NCI-H2171 treated with DMSO at 0.1 percent for 48 hours (cell line): ENCODE data around the gene FANCG.

Source experiments
- DNase-seq: peaks from one replicate; lab custom pipeline; 2025; lab: John Stamatoyannopoulos, UW

Gene FANCG

DNA sequence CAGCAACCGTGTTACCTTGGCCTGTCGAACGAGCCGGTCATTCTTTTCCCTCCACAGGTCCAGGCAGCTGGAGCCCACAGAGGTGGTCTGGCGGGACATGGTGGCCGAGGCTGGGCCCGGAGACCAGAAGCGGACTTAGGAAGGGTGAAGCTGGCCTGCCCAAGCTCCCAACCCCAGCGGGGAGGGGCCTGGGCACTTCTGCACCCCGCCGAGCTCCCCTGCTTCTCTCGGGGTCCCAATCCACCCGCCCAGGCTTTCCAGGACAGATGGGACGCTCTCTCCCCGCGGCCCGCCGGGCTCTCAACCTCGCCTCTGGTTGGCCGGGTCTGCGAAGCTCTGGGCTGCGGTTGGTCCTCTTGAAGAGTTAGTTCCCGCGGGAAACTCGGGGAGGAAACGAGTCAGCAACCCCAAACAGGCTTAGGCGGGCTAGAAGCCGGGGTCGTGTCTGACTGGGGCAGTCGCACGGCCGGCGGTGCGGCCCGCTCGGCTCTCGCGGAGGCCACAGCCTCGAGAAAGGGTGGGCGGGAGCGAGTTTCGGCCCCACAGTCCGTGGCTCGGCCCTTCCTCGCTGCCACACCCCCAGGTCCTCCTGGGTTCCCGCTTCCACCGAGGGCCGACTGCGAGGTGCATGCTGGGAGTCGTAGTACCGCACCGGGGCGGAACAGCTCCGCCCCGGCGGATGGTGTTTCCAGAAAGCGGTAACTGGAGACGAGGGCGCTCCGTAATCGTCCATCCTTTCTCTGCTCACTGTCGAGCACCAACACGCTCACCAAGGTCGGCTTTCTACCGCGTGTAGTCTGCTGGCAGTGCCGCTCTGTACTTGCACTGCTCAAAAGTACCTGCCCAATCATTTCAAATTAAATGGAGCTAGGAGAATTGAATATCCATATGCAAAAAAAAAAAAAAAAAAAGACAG is at the start of gene FANCG:
TSS of gene FANCG (minus strand) at position 517 of the 916 bp plus-strand sequence. CDS start at position 99, 418 bp downstream.
- DNase-seq, result peak; percentile 87

DNA sequence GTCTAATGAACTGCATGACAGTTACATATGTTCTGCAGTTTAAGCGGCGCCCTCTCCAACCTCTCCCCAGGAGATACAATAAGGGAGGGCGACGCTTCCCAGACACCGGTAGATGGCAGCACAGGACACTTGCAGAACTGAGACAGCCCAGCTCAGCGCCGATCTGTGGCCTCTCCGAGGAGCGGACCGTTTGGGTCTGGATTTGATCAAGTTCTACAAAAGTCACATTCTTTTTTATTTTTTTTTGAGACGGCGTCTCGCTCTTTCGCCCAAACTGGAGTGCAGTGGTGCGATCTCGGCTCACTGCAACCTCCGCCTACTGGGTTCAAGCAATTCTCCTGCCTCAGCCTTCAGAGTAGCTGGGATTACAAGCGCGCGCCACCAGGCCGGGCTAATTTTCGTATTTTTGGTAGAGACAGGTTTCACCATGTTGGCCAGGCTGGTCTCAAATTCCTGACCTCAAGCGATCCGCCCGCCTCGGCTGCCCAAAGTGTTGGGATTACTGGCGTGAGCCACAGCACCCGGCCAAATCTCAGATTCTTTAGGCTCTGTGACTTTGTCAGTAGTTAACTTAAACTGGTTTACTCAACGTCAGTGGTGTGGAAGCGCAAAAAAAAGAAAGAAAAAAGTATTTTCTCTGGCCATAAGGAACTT is 37.3 kb upstream of the FANCG start:
- peak; percentile 81 for DNase-seq

DNA sequence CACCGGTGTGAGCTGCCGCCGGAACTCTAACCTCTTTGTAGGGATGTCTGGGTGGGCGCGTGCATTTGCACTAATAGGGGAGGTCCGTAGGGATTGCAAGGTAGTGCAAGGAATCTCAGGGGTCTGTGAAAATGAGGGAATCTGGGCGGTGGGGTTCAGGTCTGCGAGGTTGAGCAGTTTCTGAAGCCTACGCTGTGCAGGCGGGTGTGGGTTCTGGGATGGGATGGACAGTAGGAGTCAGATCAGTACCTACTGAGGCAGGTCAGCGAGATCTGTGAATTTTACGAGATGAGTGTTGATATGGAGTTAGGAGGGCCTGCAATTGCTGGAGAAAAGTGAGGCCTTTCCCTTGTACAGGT is 36.8 kb upstream of the FANCG start:
- no peak for DNase-seq

DNA sequence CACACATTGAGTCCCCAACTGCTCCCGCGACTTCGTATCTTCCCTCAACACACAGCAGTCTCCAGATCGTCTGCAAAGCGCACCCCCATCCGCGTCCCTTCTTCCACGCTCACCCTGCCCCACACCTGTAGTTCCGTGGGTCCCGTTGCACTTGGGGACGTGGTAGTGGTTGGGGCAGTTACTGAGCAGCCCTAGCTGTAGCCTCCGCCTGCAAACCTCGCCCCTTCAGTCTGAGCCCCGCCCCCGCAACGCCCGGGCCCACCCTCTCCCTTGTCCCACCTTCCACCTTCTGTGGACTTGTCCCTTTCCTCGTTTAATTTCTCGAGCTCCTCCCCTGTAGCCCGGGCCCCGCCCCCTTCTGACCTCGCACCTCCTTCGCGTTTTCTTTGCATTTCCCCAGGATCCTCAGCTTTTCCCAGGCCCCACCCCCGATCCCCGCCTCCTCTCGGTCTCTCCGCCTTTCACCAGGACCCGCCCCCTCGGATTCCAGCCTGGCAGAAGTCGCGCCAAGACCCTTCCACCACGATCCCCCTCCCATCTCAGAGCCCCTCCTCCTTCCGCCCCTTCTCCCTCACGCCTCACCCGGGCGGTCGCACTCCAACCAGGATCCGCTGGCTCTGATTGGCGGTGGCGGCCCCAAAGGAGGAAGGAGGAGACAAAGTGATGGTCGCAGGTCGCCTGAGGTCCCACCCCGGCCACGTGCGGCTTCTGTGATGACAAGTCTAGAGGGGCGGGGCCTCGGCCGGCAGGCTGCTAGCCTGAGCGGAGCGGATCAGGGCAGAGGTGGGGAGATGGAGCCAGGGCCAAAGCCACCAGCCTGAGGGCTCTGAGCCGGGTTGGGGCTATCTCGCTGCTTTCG is 36.2 kb upstream of the FANCG start, which contains the start of gene ATOSB:
TSS of gene ATOSB (minus strand) at position 183 of the 859 bp plus-strand sequence. CDS start 7,588 bp downstream, outside the sequence.
- DNase-seq, result peak; percentile 89

DNA sequence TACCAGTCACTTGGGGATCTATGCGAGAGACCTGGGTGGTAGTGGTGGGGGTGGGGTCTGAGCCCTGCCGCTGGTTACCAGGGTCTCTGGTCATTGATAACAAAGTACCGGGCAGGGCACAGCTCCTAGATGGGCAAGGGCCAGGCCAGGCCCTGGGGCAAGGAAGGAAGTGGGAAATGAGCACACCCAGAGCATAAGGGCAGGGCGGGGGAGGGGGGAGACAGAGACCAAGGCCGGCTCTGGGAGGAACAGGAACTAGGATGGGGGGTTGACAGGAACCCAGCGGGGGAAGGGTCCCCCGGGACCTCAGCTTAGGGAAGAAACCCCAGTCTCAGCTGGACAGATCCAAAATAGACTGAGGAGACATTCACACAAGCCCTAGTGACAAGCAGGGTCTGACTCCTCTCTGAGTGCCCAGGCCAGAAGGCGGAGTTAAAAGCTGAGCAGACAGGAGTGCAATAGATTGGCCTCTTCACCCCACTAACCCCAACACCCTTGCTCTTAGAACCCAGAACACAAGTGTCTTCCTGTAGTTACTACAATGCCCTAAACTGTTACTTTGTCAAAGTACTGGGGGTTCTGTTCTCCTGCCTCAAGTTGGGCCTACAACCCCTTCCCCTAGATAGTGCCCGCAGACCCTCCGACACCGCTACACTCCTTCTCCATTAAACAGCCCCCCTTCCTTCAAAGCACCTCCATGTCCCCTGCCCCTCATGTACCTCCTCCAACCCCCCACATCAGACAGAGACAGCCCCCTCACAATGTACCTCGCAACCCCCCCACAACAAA is 35.3 kb upstream of the FANCG start:
- no peak for DNase-seq

DNA sequence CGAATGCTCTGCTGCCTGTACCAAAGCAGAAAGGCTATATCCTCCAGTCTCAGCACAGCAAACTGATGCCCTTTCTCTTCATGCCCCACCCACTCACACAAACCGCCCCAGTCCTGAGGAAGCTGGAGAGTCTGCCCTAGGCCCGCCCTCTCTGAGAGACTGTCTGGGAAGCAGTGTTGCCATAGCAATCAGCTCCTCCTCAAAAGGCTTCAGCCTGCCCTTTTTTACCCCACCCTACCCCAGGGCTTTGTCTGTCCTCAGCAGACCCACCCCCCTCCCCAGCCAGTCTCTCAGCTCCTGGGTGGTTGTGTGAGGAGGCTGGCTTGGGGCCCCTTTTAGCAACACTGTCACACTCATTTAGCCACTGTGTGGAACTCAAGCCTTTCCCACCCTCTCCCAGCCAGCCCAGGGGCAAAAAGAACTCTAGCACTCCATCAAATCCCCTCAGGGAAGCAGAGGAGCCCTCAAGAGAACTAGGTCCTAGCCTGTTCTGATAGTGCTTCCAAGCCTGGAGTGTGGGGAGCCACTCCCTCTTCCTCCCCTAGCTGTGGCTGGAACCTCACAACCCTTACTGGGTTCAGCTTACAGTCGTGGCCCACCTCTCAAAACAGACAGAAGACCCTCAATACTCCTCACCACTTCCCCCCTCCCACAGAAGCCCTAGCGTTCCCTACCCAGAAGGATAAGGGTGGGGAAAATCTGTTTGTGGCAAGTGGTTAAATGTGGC is 34.5 kb upstream of the FANCG start:
- no peak for DNase-seq

DNA sequence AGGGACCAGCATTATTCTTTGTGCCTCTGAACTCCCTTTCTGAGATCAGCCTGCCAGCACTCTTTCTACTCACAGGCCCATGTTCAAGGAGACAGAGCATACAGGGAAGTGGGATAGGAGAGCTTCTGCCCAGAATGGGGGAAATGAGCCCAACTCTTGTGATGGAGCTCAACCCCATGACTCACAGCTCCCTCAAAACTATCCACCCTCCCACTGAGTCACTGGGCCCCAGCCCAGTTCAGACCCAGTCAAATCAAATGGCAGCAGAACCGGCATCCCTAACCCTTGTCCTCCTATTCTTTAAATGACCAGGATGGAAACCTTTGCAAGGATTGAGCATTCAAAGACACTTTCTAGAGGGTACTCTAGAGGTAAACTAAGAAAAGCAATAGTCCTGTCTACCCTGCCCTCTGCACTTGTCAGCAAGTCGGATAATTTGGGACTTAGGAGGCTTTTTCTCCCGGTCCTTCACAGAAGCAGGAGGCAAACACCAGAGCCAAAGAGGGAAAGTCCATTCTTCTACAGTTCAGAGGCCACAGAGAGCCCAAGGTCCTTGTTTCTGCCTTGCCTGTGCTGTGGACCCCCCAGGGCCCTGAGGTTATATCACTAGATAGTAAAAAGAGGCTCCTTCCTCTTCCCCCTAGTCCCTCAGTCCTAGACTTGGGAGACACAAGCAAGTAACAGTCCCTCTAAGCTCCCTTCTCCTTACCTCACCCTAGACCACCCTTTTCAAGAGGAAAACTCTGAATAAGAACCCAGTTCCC is 32.7 kb upstream of the FANCG start:
- DNase-seq, result no peak

DNA sequence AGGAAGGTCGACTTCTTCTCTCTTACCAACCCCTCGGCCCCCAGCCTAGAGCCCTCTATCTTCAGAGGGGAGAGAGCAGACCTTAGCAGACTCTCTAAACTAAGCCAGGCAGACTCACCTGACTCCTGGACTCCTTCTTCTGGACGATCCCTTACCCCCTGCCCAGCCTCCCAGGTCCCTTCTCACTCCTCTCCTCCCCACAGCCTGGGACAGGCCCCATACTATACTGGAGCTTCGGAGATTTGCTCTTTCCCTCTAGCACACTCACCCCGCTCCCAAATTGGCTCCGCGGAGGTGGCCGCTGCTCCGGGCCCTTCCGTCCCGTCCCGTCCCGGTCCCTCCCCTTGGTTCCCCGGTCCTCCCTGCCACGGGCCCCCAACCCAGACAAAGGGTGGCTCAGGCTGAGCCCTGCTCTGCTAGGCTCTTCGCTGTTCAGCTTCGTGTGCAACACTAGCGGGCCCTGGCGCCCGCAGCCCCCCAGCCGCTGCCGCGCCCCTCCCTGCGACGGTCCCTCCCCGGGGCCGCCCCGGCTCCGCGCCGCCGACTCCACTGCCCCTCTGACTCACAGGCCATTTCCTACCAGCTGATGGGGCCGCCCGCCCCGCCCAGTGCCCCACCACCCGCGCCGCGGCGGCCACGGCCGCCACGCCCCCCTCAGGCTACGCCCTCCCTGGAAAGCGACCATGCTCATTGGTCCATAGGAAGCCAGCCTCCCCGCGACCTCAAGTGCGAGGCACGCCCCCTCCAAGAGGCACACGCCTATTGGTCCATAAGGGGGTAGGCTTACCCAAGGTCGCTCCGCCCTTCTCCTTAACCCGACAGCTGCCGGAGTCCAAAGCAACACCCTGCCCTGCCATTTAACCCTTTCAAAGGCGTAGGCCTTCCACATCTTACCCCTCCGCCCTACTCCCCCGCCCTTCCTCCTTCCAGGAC is 31.5 kb upstream of the FANCG start:
- DNase-seq, result peak; percentile 85

DNA sequence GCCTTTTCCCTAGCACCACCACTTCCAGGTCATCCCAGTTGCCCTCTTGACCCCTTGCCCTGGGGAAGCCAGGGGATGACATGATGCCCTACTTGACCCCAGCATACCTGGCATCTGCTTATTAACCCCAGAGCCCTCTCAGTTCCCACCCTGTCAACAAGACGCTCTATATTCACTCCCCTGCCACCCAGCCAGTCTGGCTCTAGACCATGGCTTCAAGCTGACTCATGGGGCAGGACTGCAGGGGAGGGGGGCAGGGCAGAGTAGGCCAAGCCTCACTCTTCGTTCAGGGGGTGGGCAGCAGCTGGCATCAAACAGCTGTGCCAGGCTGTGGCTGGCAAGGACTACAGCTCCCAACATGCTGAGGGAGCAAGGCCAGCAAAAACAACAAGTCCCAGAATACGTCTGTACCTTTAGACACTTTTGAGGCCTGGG is 30.6 kb upstream of the FANCG start:
- DNase-seq, result no peak

DNA sequence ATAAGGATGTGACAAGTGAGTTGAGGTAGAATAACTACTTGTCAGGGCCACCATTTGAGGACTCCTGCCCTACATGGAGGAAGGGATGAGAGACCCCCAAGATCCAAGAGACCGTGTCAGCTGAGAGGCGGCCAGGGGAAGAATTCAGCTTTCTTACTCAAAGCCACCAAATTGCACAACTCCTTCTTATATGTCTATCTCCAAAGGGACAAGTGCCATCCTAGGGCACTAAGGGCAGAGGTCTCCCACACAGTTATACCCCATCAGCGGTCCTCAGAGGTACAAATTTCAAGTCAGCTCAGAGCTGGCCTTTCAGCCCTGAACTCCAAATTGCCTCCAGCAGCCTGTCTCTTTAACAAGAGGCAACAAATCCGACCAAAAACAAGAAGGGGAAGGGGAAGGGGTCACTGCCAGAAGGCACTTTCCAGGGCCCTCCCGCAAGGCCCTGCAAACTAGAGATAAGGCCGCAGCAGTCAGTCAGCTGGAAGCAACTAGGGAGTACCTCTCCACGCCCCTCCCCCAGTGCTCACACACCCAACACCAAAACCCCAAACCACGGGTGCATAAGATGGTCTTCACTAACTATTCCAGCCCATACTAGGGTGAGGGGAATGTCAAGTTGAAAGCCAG is 29.3 kb upstream of the FANCG start:
- no peak for DNase-seq

DNA sequence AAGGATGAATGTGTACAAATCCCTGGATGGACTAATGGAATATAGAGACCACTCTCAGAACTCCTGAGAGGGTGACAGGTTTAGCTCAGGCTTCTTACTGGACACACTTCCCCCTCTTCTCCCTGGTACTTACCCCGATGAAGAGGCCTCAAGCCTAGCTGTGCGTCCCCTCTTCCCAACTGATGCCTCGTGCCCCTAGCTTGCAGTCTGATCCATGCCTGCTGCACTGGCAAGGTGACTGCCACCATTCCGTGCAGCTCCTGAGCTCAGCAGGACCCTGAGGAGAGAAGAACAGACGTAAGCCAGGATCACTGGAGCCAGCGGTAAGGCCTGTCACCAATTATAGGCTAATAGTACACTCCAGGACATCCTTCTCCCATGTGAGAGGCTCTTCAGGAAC is 28.7 kb upstream of the FANCG start:
- DNase-seq, result no peak

DNA sequence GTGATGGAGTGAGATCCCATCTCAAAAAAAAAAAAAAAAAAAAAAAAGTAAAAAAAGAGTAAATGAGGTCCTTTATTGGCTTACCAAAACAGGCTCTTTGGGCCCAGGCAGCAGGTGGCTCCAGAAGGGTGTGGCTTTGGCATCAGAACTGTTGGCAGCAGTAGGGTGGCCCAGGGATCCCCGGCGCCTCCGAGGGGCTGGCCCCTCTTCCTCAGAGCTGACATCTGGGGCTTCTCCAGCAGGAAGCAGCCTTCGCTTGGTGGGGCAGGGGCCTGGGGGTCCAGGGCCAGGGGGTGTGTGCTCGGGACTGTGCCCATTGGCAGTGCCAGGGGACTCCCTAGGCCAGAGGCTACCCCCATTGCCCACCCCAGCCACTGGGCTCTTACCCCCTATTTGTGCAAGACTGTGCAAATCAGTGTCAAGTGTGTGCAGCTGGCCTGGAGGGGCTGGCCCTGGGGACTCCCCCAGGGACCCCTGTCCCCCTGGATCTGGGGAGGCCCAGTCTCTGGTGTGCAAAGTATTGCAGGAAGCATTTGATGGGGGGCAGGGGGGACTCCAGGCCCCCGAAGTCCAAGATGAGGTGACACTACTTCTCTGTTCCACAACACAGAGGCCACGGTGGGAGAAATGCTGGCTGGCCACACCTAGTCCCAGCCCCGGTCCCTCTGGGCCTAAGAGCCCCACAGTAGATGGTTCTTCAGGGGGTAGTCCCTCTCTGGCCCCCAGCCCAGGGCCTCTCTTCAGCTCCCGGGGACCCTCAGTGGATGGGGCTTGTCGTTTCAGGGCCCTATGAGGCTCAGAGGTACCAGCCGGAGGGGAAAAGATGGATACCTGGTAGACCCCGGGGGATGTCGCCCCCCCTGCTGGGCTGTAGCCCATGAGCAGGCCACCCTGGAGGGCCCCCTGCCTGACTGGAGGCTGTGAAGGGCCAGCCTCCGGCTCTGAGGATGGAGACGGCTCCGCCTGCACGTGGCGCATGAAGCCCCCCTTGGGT is 27.9 kb upstream of the FANCG start:
- no peak for DNase-seq

DNA sequence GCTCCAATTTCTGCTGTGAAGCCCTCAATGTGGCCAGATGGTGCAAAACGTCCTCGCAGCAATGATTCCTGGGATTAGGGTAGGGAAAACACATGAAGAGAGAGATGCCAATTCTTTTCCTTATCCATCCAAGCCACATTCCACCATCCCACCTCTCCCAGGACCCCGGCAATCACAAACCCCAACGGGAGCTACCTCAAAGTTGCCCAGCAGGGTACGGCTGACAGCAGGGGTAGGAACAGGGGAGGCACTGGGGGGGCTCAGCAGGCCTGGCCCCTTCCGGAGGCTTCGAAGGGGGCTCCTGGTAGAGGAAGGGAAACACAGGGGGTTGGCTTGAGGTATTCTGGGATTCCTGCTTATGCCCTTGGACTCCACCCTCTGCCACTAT is 26.6 kb upstream of the FANCG start:
- DNase-seq, result no peak

DNA sequence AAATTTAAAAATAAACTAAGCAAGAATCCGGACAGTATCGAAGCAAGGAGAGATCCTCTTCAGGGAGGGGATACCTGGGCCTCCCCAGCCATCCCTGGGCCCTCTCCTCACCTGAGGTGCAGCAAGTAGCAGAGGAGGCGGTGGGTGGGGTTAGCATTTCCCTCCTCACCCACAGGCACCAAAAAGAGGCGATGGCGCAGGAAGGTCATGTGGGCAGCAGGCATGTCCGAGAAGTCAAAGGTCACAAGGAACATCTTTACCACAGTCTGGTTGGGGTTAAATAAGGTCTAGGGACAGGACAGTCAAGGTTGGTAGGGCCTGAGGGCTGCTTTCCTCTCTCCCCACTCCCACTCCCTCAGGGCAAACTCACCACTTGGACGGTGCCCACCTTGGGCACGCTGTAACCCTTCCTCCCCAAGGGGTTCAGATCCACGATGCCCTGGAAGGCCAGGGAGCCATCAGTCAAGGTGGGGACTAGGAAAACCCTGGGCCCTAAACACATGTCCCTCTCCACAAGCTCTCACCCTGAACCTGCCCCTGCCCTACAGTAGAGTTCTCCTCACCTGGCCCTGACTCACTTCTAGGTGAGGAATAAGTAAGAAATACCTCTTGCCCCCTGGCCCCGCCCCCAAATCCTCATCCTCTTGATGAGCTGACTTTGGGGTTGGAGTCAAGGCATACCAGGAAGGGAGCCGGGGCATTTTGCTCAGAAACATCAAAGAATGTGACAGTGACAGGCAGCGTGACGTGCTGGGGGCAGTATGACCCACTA is 26.0 kb upstream of the FANCG start:
- no peak for DNase-seq

DNA sequence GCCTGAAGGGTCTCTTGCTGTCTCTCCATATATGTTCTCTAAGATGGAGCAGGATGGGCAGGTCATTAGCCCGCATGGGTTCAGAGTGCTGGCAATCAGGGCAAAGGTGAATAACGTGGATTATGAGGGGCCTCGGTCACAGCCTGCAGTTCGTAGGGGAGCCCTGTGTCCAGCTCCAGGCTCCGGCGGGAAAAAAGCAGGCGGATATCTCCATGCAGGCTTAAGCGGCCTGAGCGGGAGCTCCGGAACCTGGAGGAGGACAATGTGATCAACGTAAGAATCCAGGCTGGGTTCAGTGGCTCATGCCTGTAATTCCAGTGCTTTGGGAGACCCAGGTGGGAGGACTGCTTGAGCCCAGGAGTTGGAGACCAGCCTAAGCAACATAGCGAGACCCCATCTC is 25.4 kb upstream of the FANCG start:
- no peak for DNase-seq

DNA sequence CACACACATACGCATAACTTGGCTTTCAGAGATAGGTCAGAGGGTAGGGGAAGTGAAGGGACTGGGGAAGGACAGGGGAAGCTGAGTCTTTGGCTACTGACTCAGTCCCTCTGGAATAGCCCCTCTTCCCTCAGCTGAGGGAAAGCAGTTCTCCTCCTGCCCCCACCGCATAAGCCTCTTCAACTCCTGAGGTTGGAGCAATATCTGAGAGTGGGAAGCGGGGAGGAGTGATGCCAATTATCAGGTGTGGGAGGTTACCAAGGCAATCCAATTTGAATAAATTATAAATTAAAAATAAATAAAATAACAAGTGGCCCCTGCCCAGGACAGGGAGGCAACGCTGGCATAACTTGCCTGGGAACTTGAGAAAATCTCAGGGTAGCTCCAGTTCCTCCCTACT is 24.8 kb upstream of the FANCG start:
- no peak for DNase-seq
